Stimulated activated CD4-positive, alpha-beta T cell treated with anti-CD3 and anti-CD28 coated beads, Interleukin-4, amount 100 ng/mL, for 1 hour (primary cell): ENCODE data around the gene ZEB2.

Experiments
- DNase-seq: peaks from one replicate; pipeline ENCODE4 v3.0.0-alpha.2; 2020

ZEB2 gene

GRCh38 chr2:144343145-144343544, 176.8 kb downstream of the ZEB2 start:
- DNase-seq, result no peak

GRCh38 chr2:144341538-144341937, 178.4 kb downstream of the ZEB2 start:
- no peak for DNase-seq

GRCh38 chr2:144339048-144339447, 180.9 kb downstream of the ZEB2 start:
- DNase-seq, result no peak

- DNase-seq, result no peak
Measured at GRCh38 chr2:144334551-144334950, 185.4 kb downstream of the ZEB2 start.
